H1 (cell line): ENCODE data around the gene SPINDOC. TPM values are rescaled to one million over a fixed set of nuclear protein-coding genes. Genes with fewer than 3 reads are reported as not detected.

ENCODE experiments used
- CTCF ChIA-PET: fragments of 300-600 bp; sonication (Branson Sonifier 250); formaldehyde crosslinking; loops from one replicate; lab custom pipeline; 2021; ENCODE audit not compliant: partially characterized antibody; lab: Charles Lee
- POLR2A ChIA-PET: fragments of 300-600 bp; sonication (Branson Sonifier 250); formaldehyde crosslinking; loops from one replicate; lab custom pipeline; 2021; ENCODE audit warnings: inconsistent platforms; ENCODE audit not compliant: partially characterized antibody; lab: Charles Lee
- DNase-seq, 2 experiments: peaks; one replicate each; pipeline versions ENCODE4 v3.0.0 to v3.0.0-alpha.2; 2010 to 2022; ENCODE audit warnings: low spot score in 2 of 2, low read depth in 1 of 2, mixed read lengths in 1 of 2
- FAIRE-seq: peaks from 2 replicates; lab custom pipeline; 2011; peaks lifted over from hg19 to GRCh38; lab: Jason Lieb, UNC
- H2AFZ ChIP-seq: 2 replicates; pipeline ENCODE4 v1.8.1; 2012; ENCODE audit warnings: low read length, inconsistent platforms
- H2AK5ac ChIP-seq: 2 replicates; pipeline ENCODE4 v1.6.1; 2013; ENCODE audit warnings: low read depth, low read length
- H2BK120ac ChIP-seq: replicated peaks from 2 replicates; pipeline ENCODE3; 2013; ENCODE audit warnings: low read depth, low read length, inconsistent platforms
- H2BK12ac ChIP-seq: 2 replicates; pipeline ENCODE4 v1.6.1; 2013; ENCODE audit warnings: low read depth, low read length
- H2BK15ac ChIP-seq: 2 replicates; pipeline ENCODE4 v1.6.1; 2013; ENCODE audit warnings: low read length
- H2BK20ac ChIP-seq: 2 replicates; pipeline ENCODE4 v1.6.1; 2013; ENCODE audit warnings: low read length
- H2BK5ac ChIP-seq: 2 replicates; pipeline ENCODE4 v1.6.1; 2013; ENCODE audit warnings: low read depth, low read length
- H3K14ac ChIP-seq: 2 replicates; pipeline ENCODE4 v1.6.1; 2013; ENCODE audit warnings: inconsistent platforms; ENCODE audit not compliant: insufficient read length
- H3K18ac ChIP-seq: 2 replicates; pipeline ENCODE4 v1.6.1; 2013; ENCODE audit warnings: low read length; ENCODE audit errors: extremely low read depth
- H3K23ac ChIP-seq: 2 replicates; pipeline ENCODE4 v1.6.1; 2013; ENCODE audit warnings: inconsistent platforms; ENCODE audit not compliant: insufficient read length
- H3K23me2 ChIP-seq: 2 replicates; pipeline ENCODE4 v1.6.1; 2013; ENCODE audit warnings: low read depth, low read length
- H3K27ac ChIP-seq: 2 replicates; pipeline ENCODE4 v1.6.1; 2011; ENCODE audit warnings: low read depth, low read length, inconsistent platforms
- H3K27me3 ChIP-seq, 4 experiments: replicated peaks in 1 of 4; 1 replicate in 1 of 4; 2 replicates in 3 of 4; pipeline versions ENCODE4 v1.6.1 to v1.8.1; 2011 to 2013; ENCODE audit warnings: low read length in 3 of 4, mild to moderate bottlenecking in 3 of 4, inconsistent platforms in 2 of 4, mixed read lengths in 2 of 4, moderate library complexity in 1 of 4; ENCODE audit not compliant: control insufficient read depth in 3 of 4, insufficient read depth in 3 of 4; ENCODE audit errors: extremely low read depth in 1 of 4
- H3K36me3 ChIP-seq, 4 experiments: 2 replicates each; pipeline versions ENCODE4 v1.6.1 to v1.8.1; 2011 to 2013; ENCODE audit warnings: mild to moderate bottlenecking in 4 of 4, low read length in 3 of 4, moderate library complexity in 2 of 4, control low read depth in 1 of 4, inconsistent platforms in 1 of 4; ENCODE audit not compliant: insufficient read depth in 4 of 4, control insufficient read depth in 2 of 4
- H3K4ac ChIP-seq: replicated peaks from 2 replicates; pipeline ENCODE3; 2013; ENCODE audit warnings: low read length, low read depth, mixed read lengths, inconsistent platforms; ENCODE audit not compliant: insufficient read length
- H3K4me1 ChIP-seq, 4 experiments: replicated peaks in 1 of 4; 1 replicate in 1 of 4; 2 replicates in 3 of 4; pipeline versions ENCODE4 v1.6.1 to v1.8.1; 2011 to 2013; ENCODE audit warnings: low read length in 3 of 4, inconsistent platforms in 2 of 4, mixed read lengths in 1 of 4; ENCODE audit not compliant: insufficient read depth in 4 of 4, control insufficient read depth in 3 of 4
- H3K4me2 ChIP-seq, 2 experiments: 2 replicates each; pipeline versions ENCODE4 v1.6.1 to v1.8.1; 2011 to 2013; ENCODE audit warnings: low read depth in 2 of 2, low read length in 2 of 2, control low read depth in 1 of 2, inconsistent platforms in 1 of 2, mild to moderate bottlenecking in 1 of 2; ENCODE audit not compliant: insufficient read depth in 1 of 2
- H3K4me3 ChIP-seq, 4 experiments: fragments of 200-600, 300-600 bp in 1 of 4; sonication (generic), shearing (Covaris generic), sonication (Bioruptor Twin) in 1 of 4; 2 replicates each; pipeline versions ENCODE4 v1.5.1 to v1.8.1; 2011 to 2016; ENCODE audit warnings: low read length in 4 of 4, low read depth in 3 of 4, control low read depth in 2 of 4, inconsistent platforms in 2 of 4, mild to moderate bottlenecking in 2 of 4, mixed read lengths in 1 of 4, moderate library complexity in 1 of 4; ENCODE audit not compliant: insufficient read depth in 2 of 4; ENCODE audit errors: extremely low read depth in 1 of 4
- H3K56ac ChIP-seq: replicated peaks from 2 replicates; pipeline ENCODE3; 2013; ENCODE audit warnings: low read depth, mild to moderate bottlenecking, mixed read lengths, low read length, inconsistent platforms; ENCODE audit not compliant: insufficient read length
- H3K79me1 ChIP-seq: 2 replicates; pipeline ENCODE4 v1.6.1; 2013; ENCODE audit warnings: low read depth, low read length, control low read depth
- H3K79me2 ChIP-seq, 2 experiments: 2 replicates each; pipeline versions ENCODE4 v1.6.1 to v1.8.1; 2012 to 2013; ENCODE audit warnings: low read length in 2 of 2, mild to moderate bottlenecking in 2 of 2, inconsistent platforms in 1 of 2; ENCODE audit not compliant: insufficient read depth in 2 of 2, control insufficient read depth in 1 of 2
- H3K9ac ChIP-seq, 4 experiments: replicated peaks in 1 of 4; 1 replicate in 1 of 4; 2 replicates in 3 of 4; pipeline versions ENCODE4 v1.6.1 to v1.8.1; 2011 to 2013; ENCODE audit warnings: low read depth in 3 of 4, low read length in 3 of 4, control low read depth in 2 of 4, mild to moderate bottlenecking in 2 of 4, moderate library complexity in 2 of 4, inconsistent platforms in 1 of 4; ENCODE audit errors: extremely low read depth in 1 of 4
- H3K9me3 ChIP-seq, 2 experiments: 2 replicates each; pipeline versions ENCODE4 v1.6.1 to v1.8.1; 2012 to 2013; ENCODE audit warnings: mild to moderate bottlenecking in 2 of 2, moderate library complexity in 2 of 2, control low read depth in 1 of 2, inconsistent platforms in 1 of 2, low read depth in 1 of 2, low read length in 1 of 2, mixed read lengths in 1 of 2; ENCODE audit not compliant: insufficient read depth in 2 of 2
- H4K20me1 ChIP-seq, 2 experiments: replicated peaks in 1 of 2; 2 replicates each; pipeline versions ENCODE3 to v1.8.1; 2011 to 2013; ENCODE audit warnings: inconsistent platforms in 2 of 2, low read length in 2 of 2, mild to moderate bottlenecking in 1 of 2; ENCODE audit not compliant: insufficient read depth in 2 of 2, control insufficient read depth in 1 of 2
- H4K5ac ChIP-seq: 2 replicates; pipeline ENCODE4 v1.6.1; 2013; ENCODE audit warnings: low read length, low read depth, mixed read lengths, inconsistent platforms; ENCODE audit not compliant: insufficient read length
- H4K8ac ChIP-seq: 2 replicates; pipeline ENCODE4 v1.8.0; 2013; ENCODE audit warnings: mild to moderate bottlenecking, moderate library complexity, low read length, inconsistent platforms; ENCODE audit not compliant: insufficient read depth; ENCODE audit errors: extremely low read depth
- H4K91ac ChIP-seq: replicated peaks from 2 replicates; pipeline ENCODE3; 2013; ENCODE audit warnings: low read length, mixed read lengths, inconsistent platforms; ENCODE audit not compliant: insufficient read length
- CEBPB ChIP-seq: IDR thresholded peaks from 2 replicates; pipeline ENCODE4 v1.6.1; 2012; ENCODE audit warnings: low read depth, low read length
- CREB1 ChIP-seq: IDR thresholded peaks from 2 replicates; pipeline ENCODE4 v1.6.1; 2012; ENCODE audit warnings: inconsistent platforms
- NANOG ChIP-seq: IDR thresholded peaks from 2 replicates; pipeline ENCODE4 v1.6.1; 2011; ENCODE audit warnings: low read length, low read depth, mild to moderate bottlenecking, inconsistent platforms; ENCODE audit not compliant: insufficient read depth, poor library complexity, severe bottlenecking
- SP4 ChIP-seq: IDR thresholded peaks from 2 replicates; pipeline ENCODE4 v1.6.1; 2012; ENCODE audit warnings: low read length, inconsistent platforms
- polyA plus RNA-seq, 7 experiments: library from polyadenylated mRNA; depleted of rRNA in 3 of 7; stranded (reverse) in 5 of 7; unstranded in 2 of 7; fragments of >200 nt in 5 of 7; fragments of 200-250 nt in 2 of 7; gene quantifications; 1 replicate in 5 of 7; 2 replicates in 1 of 7; 4 replicates in 1 of 7; pipeline versions ENCODE4 v1.2.1 to v1.2.3, GENCODE V29; 2011 to 2013; ENCODE audit warnings: missing spikeins in 2 of 7, mixed read lengths in 2 of 7
- total RNA-seq: library from RNA; stranded (reverse); fragmentation: NEBNext Ultra II Directional; extraction: Animal tissue kit (Norgen Biotek cat#: 25700); gene quantifications from 2 replicates; pipeline ENCODE4 v1.2.1, GENCODE V29; 2021
- TF ChIP-seq, protein P1 (sequence below): IDR thresholded peaks from 2 replicates; pipeline ENCODE4 v1.6.1; 2012; ENCODE audit warnings: inconsistent platforms

SPINDOC gene
- total and polyA plus RNA-seq, 2 of the 8 experiments (the other 6 are each of a cell fraction or from before 2014, with no cell fraction given) = 78.7 to 99.7 TPM

DNA sequence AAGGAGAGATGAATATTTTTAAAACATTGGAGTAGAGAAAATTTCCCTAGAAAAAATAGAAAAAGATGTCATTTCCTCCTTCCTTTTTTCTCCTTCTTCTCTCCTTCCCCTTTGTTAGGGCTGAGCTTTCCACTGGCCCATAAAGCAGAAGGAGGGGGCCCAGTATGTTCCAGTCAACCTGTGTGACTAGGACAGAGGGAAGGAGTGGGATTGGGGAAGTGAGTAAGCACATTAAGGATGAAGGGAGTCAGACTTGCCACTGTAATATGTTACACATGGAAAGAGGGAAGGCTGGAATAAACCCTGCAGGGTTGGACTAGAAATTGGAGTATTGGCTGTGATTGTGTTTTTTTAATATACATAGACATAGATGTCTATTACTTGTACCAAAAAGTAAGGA lies 20.1 kb upstream of the SPINDOC start:
- no peak overlapping the region for H2BK20ac ChIP-seq
- no peaks in the 10 kb centered on the region for H3K79me1 ChIP-seq
- no peak overlapping the region for H4K91ac ChIP-seq
- H3K4me2 ChIP-seq = no peak overlapping the region
- no peak overlapping the region for H4K8ac ChIP-seq
- no peak overlapping the region for H3K14ac ChIP-seq
- DNase-seq (no peak), FAIRE-seq (no peak)
- no peaks in the 10 kb centered on the region; a peak in 1 of 7 replicates for H3K4me1 ChIP-seq
- H3K56ac ChIP-seq = no peak overlapping the region
- peaks cover 4 to 5% of the 10 kb centered on the region in 2 experiments; a peak in 2 of 4 replicates for H3K9me3 ChIP-seq
- CTCF ChIA-PET = interaction anchor here (0.7 to 1.2 kb wide), 3 partner anchors 10 to 858 kb away, joined by 3 read pairs; no protein-coding TSS in a partner anchor
- H3K18ac ChIP-seq = no peak overlapping the region
- no peaks in the 10 kb centered on the region for H4K20me1 ChIP-seq
- no peak overlapping the region for H3K23ac ChIP-seq
- H3K27me3 ChIP-seq = no peaks in the 10 kb centered on the region
- no peak overlapping the region for H3K4me3 ChIP-seq
- H2BK15ac ChIP-seq = no peak overlapping the region
- H2BK120ac ChIP-seq = no peak overlapping the region
- H3K27ac ChIP-seq = no peak overlapping the region
- H2BK5ac ChIP-seq = no peak overlapping the region
- POLR2A ChIA-PET = interaction anchor here (1.1 kb wide), 3 partner anchors 10 to 24 kb away, joined by 3 read pairs; no protein-coding TSS in a partner anchor
- no peak overlapping the region for H4K5ac ChIP-seq
- H3K4ac ChIP-seq = no peak overlapping the region
- no peaks in the 10 kb centered on the region for H3K23me2 ChIP-seq
- no peaks in the 10 kb centered on the region for H3K79me2 ChIP-seq
- no peak overlapping the region for H3K9ac ChIP-seq
- H2AFZ ChIP-seq = no peak overlapping the region
- no peak overlapping the region for H2BK12ac ChIP-seq
- H3K36me3 ChIP-seq = no peaks in the 10 kb centered on the region
- TF ChIP-seq SP4 (no peak), CEBPB (no peak), NANOG (no peak), CREB1 (no peak)
- TF ChIP-seq, protein P1, sequence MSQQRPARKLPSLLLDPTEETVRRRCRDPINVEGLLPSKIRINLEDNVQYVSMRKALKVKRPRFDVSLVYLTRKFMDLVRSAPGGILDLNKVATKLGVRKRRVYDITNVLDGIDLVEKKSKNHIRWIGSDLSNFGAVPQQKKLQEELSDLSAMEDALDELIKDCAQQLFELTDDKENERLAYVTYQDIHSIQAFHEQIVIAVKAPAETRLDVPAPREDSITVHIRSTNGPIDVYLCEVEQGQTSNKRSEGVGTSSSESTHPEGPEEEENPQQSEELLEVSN = no peak
- no peak overlapping the region for H2AK5ac ChIP-seq
